ENCODE measurements around the gene SDCCAG8. TPM values are rescaled to one million over a fixed set of nuclear protein-coding genes. Genes with fewer than 3 reads are reported as not detected.

Gene SDCCAG8
- total RNA-seq, 1 donor from 2014 or later: 19.8 TPM

DNA sequence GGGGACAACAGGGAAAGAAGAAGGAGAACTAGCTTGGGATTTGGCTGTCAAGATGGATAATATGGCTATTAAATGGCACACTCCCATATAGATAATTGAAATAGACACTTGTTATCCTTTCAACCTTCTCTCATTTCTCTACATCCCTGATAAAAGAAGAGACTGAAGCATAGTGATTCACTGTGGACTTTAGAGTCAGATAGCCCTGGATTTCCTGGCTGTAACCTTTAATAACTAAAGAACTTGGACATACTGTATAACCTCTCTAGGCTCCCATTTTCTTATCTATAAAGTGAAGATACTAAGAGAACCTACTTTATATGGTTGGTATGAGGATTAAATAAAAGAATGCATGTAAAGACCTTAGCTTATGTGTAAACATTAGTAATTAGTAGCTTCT lies 152.6 kb downstream of the SDCCAG8 start:
- no peak overlapping the region for H3K27ac Mint-ChIP-seq (ENCODE audit: unreplicated experiment)
- TF ChIP-seq, protein P1, sequence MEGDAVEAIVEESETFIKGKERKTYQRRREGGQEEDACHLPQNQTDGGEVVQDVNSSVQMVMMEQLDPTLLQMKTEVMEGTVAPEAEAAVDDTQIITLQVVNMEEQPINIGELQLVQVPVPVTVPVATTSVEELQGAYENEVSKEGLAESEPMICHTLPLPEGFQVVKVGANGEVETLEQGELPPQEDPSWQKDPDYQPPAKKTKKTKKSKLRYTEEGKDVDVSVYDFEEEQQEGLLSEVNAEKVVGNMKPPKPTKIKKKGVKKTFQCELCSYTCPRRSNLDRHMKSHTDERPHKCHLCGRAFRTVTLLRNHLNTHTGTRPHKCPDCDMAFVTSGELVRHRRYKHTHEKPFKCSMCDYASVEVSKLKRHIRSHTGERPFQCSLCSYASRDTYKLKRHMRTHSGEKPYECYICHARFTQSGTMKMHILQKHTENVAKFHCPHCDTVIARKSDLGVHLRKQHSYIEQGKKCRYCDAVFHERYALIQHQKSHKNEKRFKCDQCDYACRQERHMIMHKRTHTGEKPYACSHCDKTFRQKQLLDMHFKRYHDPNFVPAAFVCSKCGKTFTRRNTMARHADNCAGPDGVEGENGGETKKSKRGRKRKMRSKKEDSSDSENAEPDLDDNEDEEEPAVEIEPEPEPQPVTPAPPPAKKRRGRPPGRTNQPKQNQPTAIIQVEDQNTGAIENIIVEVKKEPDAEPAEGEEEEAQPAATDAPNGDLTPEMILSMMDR (IDR thresholded peaks at IDR 0.05): no peak
- H3K27me3 Mint-ChIP-seq (ENCODE audit: low read depth): no peaks in the 10 kb centered on the region
- H3K4me3 Mint-ChIP-seq (ENCODE audit: unreplicated experiment): no peak overlapping the region
- peaks cover 12% of the 10 kb centered on the region for H3K4me1 Mint-ChIP-seq (ENCODE audit: low read depth)
- no peaks in the 10 kb centered on the region for H3K9me3 Mint-ChIP-seq (ENCODE audit: low read depth)
- no peak for DNase-seq (ENCODE audit: low spot score)
- peaks cover 2% of the 10 kb centered on the region for H3K36me3 Mint-ChIP-seq (ENCODE audit: low read depth)

DNA sequence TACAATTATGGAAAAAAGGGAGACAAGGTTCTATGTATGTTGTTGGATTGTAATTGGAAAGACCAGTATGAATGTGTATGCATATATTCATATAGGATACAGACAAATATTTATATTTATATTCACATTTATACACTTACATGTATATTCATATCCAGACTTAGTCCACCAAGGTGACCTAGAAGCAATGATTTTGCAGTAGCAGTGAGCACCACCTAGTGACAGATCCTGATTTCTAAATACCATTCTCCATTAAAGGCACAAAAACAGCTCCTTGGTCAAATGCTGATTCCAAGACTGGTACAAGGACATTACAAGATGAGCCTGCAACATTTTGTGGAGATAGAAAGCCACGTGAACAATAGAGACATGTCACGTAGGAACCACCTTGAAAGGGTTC lies 153.4 kb downstream of the SDCCAG8 start:
- Mint-ChIP-seq H3K27ac (ENCODE audit: unreplicated experiment) (no peak overlapping the region), H3K9me3 (ENCODE audit: low read depth) (no peaks in the 10 kb centered on the region), H3K36me3 (ENCODE audit: low read depth) (peaks cover 2% of the 10 kb centered on the region), H3K27me3 (ENCODE audit: low read depth) (no peaks in the 10 kb centered on the region), H3K4me1 (ENCODE audit: low read depth) (peaks cover 12% of the 10 kb centered on the region), H3K4me3 (ENCODE audit: unreplicated experiment) (no peak overlapping the region)
- no peak for DNase-seq (ENCODE audit: low spot score)
- TF ChIP-seq, protein P1 (IDR thresholded peaks at IDR 0.05): peak; percentile 40

DNA sequence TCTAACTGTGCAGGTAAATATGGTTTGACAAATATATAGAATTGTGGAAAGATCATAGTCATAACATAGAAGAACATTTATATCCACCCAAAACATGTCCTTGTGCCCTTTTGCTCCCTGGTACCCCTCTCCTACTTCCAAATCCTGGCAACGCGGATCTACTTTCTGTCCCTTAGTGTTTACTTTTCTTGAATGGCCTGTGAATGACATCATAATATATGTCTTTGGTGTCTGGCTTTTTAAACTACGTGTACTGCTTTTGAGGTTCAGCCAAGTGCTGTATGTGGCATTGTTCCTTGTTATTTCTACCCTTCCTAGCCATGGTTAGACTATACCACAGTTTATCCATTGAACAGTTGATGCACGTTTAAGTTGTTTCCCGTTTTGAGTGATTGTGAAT lies 155.6 kb downstream of the SDCCAG8 start:
- no peaks in the 10 kb centered on the region for H3K27me3 Mint-ChIP-seq (ENCODE audit: low read depth)
- H3K4me1 Mint-ChIP-seq (ENCODE audit: low read depth): peaks cover 12% of the 10 kb centered on the region
- no peaks in the 10 kb centered on the region for H3K9me3 Mint-ChIP-seq (ENCODE audit: low read depth)
- no peak overlapping the region for H3K27ac Mint-ChIP-seq (ENCODE audit: unreplicated experiment)
- no peak for DNase-seq (ENCODE audit: low spot score)
- H3K36me3 Mint-ChIP-seq (ENCODE audit: low read depth): peaks cover 5% of the 10 kb centered on the region
- TF ChIP-seq, protein P1 (IDR thresholded peaks at IDR 0.05): no peak
- H3K4me3 Mint-ChIP-seq (ENCODE audit: unreplicated experiment): no peak overlapping the region

DNA sequence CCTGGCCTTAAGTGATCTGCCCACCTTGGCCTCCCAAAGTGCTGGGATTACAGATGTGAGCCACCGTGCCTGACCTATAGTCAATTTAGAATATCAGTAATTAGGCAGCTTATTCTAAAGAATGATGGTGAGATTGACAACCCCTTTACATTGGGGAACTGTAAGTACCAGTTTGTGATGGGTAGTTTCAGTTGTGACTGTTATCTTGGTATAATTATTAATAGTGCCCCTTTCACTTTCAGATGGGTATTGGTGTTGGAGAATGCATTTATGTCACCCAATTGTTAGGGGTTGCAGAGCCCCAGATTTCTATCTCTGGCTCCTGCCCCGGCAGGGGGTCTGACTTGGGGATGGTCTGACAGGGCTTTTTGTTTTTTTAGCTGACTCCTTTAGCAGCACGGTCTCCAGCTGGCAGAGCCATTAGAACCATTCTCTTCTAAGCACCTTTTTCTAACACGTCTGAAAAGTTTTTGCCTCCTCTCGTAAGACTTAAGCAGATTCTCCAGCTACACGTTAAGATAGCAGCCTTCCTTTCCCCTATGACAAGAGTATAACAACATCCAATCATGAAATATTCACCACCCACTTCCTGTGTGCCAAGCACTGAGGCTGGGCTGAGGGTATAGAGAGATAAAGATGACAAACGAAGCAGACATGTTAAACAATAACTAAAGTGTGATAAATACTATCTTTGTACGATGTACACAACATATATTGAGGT lies 157.8 kb downstream of the SDCCAG8 start:
- Mint-ChIP-seq H3K4me3 (ENCODE audit: unreplicated experiment) (no peak overlapping the region), H3K36me3 (ENCODE audit: low read depth) (peaks cover 7% of the 10 kb centered on the region), H3K27me3 (ENCODE audit: low read depth) (no peaks in the 10 kb centered on the region), H3K4me1 (ENCODE audit: low read depth) (no peaks in the 10 kb centered on the region), H3K27ac (ENCODE audit: unreplicated experiment) (no peak overlapping the region), H3K9me3 (ENCODE audit: low read depth) (no peaks in the 10 kb centered on the region)
- TF ChIP-seq, protein P1 (IDR thresholded peaks at IDR 0.05): no peak
- no peak for DNase-seq (ENCODE audit: low spot score)

DNA sequence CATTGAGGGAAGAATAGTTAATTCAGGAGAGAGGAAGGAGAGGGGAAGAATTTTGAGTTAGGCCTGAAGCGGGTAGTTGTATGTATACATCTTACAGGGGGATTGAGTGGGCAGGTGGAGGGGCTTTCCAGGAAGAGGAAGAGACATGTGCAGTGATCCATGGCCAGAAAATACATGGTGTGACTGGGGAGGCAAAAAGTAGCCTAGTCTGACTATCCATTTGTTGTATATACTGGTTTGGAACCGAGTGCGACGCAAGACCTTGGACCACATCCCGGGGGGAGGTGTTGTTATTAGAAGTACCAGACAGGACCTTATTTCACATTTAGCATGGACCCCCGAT lies 158.3 kb downstream of the SDCCAG8 start:
- Mint-ChIP-seq H3K4me3 (ENCODE audit: unreplicated experiment) (no peak overlapping the region), H3K27me3 (ENCODE audit: low read depth) (no peaks in the 10 kb centered on the region), H3K4me1 (ENCODE audit: low read depth) (no peaks in the 10 kb centered on the region), H3K36me3 (ENCODE audit: low read depth) (peaks cover 7% of the 10 kb centered on the region), H3K9me3 (ENCODE audit: low read depth) (no peaks in the 10 kb centered on the region), H3K27ac (ENCODE audit: unreplicated experiment) (no peak overlapping the region)
- TF ChIP-seq, protein P1 (IDR thresholded peaks at IDR 0.05): no peak
- no peak for DNase-seq (ENCODE audit: low spot score)

Data from chondrocyte (in vitro differentiated cells).